ENCODE data around the gene GSTCD.
"Not testable (repeated sequence)": the region's sequence is repeated elsewhere in the genome, so short reads cannot be mapped to it uniquely, and the experiment has no call there.

The GSTCD gene

GRCh38 chr4:105708181-105709080 lies at the start of gene GSTCD, which contains the start of gene INTS12:
Gene GSTCD, plus strand, starts transcription at chr4:105708784. Its CDS starts 8,830 bp downstream, at chr4:105717614.
Gene INTS12, minus strand, starts transcription at chr4:105708689. Its CDS starts 8,684 bp downstream, at chr4:105700005.
- peak; percentile 86 for DNase-seq (ENCODE audit: low spot score)

- DNase-seq (ENCODE audit: low spot score) = no peak
These were observed 49.4 kb upstream of the GSTCD start for GRCh38 chr4:105659190-105659589.

- no peak for DNase-seq (ENCODE audit: low spot score)
These were observed 47.6 kb upstream of the GSTCD start for GRCh38 chr4:105661028-105661427.

- DNase-seq (ENCODE audit: low spot score) = no peak
These were observed 45.5 kb upstream of the GSTCD start for GRCh38 chr4:105662935-105663675.

- DNase-seq (ENCODE audit: low spot score) = no peak
These were observed 41.9 kb upstream of the GSTCD start for GRCh38 chr4:105666693-105667092.

- DNase-seq (ENCODE audit: low spot score) = no peak
These were observed 37.9 kb upstream of the GSTCD start for GRCh38 chr4:105670684-105671083.

GRCh38 chr4:105671301-105671700 lies 37.3 kb upstream of the GSTCD start:
- DNase-seq (ENCODE audit: low spot score) = no peak

- no peak for DNase-seq (ENCODE audit: low spot score)
These were observed 34.6 kb upstream of the GSTCD start for GRCh38 chr4:105674011-105674410.

GRCh38 chr4:105677709-105678108 lies 30.9 kb upstream of the GSTCD start:
- no peak for DNase-seq (ENCODE audit: low spot score)

- no peak for DNase-seq (ENCODE audit: low spot score)
These were observed 29.4 kb upstream of the GSTCD start for GRCh38 chr4:105679186-105679585.

- no peak for DNase-seq (ENCODE audit: low spot score)
These were observed 25.5 kb upstream of the GSTCD start for GRCh38 chr4:105683038-105683437.

GRCh38 chr4:105686571-105686970 lies 22.0 kb upstream of the GSTCD start:
- no peak for DNase-seq (ENCODE audit: low spot score)

- not testable (repeated sequence) for DNase-seq (ENCODE audit: low spot score)
These were observed 13.8 kb upstream of the GSTCD start for GRCh38 chr4:105694812-105695211.

GRCh38 chr4:105695832-105696231 lies 12.8 kb upstream of the GSTCD start:
- not testable (repeated sequence) for DNase-seq (ENCODE audit: low spot score)

- DNase-seq (ENCODE audit: low spot score) = no peak
These were observed 10.0 kb upstream of the GSTCD start for GRCh38 chr4:105698607-105699006.

- no peak for DNase-seq (ENCODE audit: low spot score)
These were observed 803 bp upstream of the GSTCD start for GRCh38 chr4:105707782-105708180.

GRCh38 chr4:105709081-105709450 lies 482 bp downstream of the GSTCD start:
- DNase-seq (ENCODE audit: low spot score) = peak; percentile 26

GRCh38 chr4:105710012-105710600 lies 1.5 kb downstream of the GSTCD start:
- no peak for DNase-seq (ENCODE audit: low spot score)

GRCh38 chr4:105710678-105711077 lies 2.1 kb downstream of the GSTCD start:
- DNase-seq (ENCODE audit: low spot score) = no peak

GRCh38 chr4:105712766-105713165 lies 4.2 kb downstream of the GSTCD start:
- no peak for DNase-seq (ENCODE audit: low spot score)

- peak; percentile 31 for DNase-seq (ENCODE audit: low spot score)
These were observed 5.5 kb downstream of the GSTCD start for GRCh38 chr4:105714071-105714521.

GRCh38 chr4:105714932-105715331 lies 6.3 kb downstream of the GSTCD start:
- no peak for DNase-seq (ENCODE audit: low spot score)
